GM12878 (cell line): ENCODE data around the gene CS.

Experiments
- CHD2 ChIP-seq: IDR thresholded peaks from 2 replicates; pipeline ENCODE4 v1.6.1; 2011; ENCODE audit warnings: low read depth, low read length, improper control_type of control experiment, borderline replicate concordance
- CTCF ChIP-seq, 3 experiments: IDR thresholded peaks in 2 of 3; conservative IDR thresholded peaks in 1 of 3; 2 replicates each; pipeline ENCODE4 v1.5.1; 2011; ENCODE audit warnings: low read depth in 3 of 3, low read length in 3 of 3, mild to moderate bottlenecking in 3 of 3, control low read depth in 2 of 3, moderate library complexity in 2 of 3, inconsistent platforms in 1 of 3, mixed read lengths in 1 of 3; ENCODE audit not compliant: control insufficient read depth in 2 of 3, insufficient read depth in 1 of 3; ENCODE audit errors: extremely low read depth in 1 of 3
- HDAC2 ChIP-seq: fragments of 200-600 bp; sonication (generic); IDR thresholded peaks from 2 replicates; pipeline ENCODE4 v1.6.1; 2017
- NFIC ChIP-seq: IDR thresholded peaks from 2 replicates; pipeline ENCODE4 v1.6.1; 2012; ENCODE audit warnings: low read depth, mild to moderate bottlenecking, inconsistent platforms, low read length, moderate library complexity
- PBX3 ChIP-seq: IDR thresholded peaks from 2 replicates; pipeline ENCODE4 v1.6.1; 2011; ENCODE audit warnings: mild to moderate bottlenecking, low read depth, low read length, moderate library complexity; ENCODE audit not compliant: insufficient replicate concordance
- POLR2A ChIP-seq: IDR thresholded peaks from 2 replicates; pipeline ENCODE4 v1.6.1; 2011; ENCODE audit warnings: low read depth, mild to moderate bottlenecking, low read length
- RAD21 ChIP-seq: IDR thresholded peaks from 2 replicates; pipeline ENCODE4 v1.6.1; 2011; ENCODE audit warnings: mild to moderate bottlenecking, low read depth, low read length, moderate library complexity; ENCODE audit not compliant: insufficient read depth
- SMC3 ChIP-seq: IDR thresholded peaks from 2 replicates; pipeline ENCODE4 v1.6.1; 2011; ENCODE audit warnings: low read length, improper control_type of control experiment, borderline replicate concordance
- SRF ChIP-seq, 2 experiments: IDR thresholded peaks; 2 replicates each; pipeline ENCODE4 v1.6.1; 2011; ENCODE audit warnings: low read depth in 2 of 2, low read length in 2 of 2, mild to moderate bottlenecking in 1 of 2, moderate library complexity in 1 of 2
- WRNIP1 ChIP-seq: IDR thresholded peaks from 2 replicates; pipeline ENCODE4 v1.6.1; 2011; ENCODE audit warnings: low read depth, low read length, improper control_type of control experiment, borderline replicate concordance
- YY1 ChIP-seq: IDR thresholded peaks from 2 replicates; pipeline ENCODE4 v1.6.1; 2011; ENCODE audit warnings: low read depth, mild to moderate bottlenecking, low read length
- TF ChIP-seq, protein P1 (sequence below): IDR thresholded peaks from 2 replicates; pipeline ENCODE4 v1.6.1; 2011; ENCODE audit warnings: low read depth, low read length, improper control_type of control experiment, borderline replicate concordance
- TF ChIP-seq, protein P2 (sequence below): fragments of 450-650 bp; formaldehyde crosslinking; IDR thresholded peaks from 2 replicates; pipeline ENCODE4 v1.4.0; 2020; ENCODE audit warnings: mild to moderate bottlenecking, moderate library complexity
- TF ChIP-seq, protein P3 (sequence below): fragments of 450-650 bp; IDR thresholded peaks from 2 replicates; pipeline ENCODE4 v1.6.1; 2018; ENCODE audit warnings: borderline replicate concordance, mild to moderate bottlenecking; ENCODE audit not compliant: partially characterized antibody

DNA sequence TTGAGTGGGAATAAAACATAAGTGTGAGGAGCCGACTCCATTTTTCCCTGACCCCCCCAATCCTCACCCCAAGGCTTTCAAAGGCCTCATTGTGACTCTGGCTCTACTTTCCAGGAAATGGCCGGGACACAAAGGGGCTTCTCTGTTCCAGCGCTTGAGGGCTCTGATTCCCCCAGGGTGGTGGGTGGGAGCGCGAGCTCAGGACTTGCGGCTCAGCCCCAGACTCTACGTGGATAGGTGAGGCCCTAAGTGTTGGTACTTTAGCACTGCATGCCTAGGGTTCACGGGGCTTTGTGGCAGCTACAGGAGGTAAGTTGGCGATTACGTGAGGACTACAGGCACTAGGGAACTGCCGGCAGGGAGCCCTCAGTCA, 15.1 kb upstream of the CS start:
- TF ChIP-seq, protein P1, sequence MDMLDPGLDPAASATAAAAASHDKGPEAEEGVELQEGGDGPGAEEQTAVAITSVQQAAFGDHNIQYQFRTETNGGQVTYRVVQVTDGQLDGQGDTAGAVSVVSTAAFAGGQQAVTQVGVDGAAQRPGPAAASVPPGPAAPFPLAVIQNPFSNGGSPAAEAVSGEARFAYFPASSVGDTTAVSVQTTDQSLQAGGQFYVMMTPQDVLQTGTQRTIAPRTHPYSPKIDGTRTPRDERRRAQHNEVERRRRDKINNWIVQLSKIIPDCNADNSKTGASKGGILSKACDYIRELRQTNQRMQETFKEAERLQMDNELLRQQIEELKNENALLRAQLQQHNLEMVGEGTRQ, result no peak
- TF ChIP-seq YY1, result no peak; the same call in 1 of the 2 replicates
- TF ChIP-seq RAD21, result no peak
- TF ChIP-seq CTCF (IDR thresholded peaks at IDR 0.05 in 2 of 3, conservative IDR thresholded peaks at IDR 0.05 in 1 of 3; ENCODE audit: control insufficient read depth in 2 of 3, extremely low read depth in 1 of 3, insufficient read depth in 1 of 3, low read depth in 3 of 3, low read length in 3 of 3), result no peak
- TF ChIP-seq SRF (IDR thresholded peaks at IDR 0.05; ENCODE audit: low read depth in 2 of 2, low read length in 2 of 2), result no peak
- TF ChIP-seq SMC3, result no peak
- TF ChIP-seq HDAC2, result no peak
- TF ChIP-seq PBX3, result no peak
- TF ChIP-seq, protein P2, sequence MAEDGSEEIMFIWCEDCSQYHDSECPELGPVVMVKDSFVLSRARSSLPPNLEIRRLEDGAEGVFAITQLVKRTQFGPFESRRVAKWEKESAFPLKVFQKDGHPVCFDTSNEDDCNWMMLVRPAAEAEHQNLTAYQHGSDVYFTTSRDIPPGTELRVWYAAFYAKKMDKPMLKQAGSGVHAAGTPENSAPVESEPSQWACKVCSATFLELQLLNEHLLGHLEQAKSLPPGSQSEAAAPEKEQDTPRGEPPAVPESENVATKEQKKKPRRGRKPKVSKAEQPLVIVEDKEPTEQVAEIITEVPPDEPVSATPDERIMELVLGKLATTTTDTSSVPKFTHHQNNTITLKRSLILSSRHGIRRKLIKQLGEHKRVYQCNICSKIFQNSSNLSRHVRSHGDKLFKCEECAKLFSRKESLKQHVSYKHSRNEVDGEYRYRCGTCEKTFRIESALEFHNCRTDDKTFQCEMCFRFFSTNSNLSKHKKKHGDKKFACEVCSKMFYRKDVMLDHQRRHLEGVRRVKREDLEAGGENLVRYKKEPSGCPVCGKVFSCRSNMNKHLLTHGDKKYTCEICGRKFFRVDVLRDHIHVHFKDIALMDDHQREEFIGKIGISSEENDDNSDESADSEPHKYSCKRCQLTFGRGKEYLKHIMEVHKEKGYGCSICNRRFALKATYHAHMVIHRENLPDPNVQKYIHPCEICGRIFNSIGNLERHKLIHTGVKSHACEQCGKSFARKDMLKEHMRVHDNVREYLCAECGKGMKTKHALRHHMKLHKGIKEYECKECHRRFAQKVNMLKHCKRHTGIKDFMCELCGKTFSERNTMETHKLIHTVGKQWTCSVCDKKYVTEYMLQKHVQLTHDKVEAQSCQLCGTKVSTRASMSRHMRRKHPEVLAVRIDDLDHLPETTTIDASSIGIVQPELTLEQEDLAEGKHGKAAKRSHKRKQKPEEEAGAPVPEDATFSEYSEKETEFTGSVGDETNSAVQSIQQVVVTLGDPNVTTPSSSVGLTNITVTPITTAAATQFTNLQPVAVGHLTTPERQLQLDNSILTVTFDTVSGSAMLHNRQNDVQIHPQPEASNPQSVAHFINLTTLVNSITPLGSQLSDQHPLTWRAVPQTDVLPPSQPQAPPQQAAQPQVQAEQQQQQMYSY (CRISPR knock-in tag), result no peak
- no peak for TF ChIP-seq POLR2A
- TF ChIP-seq NFIC, result no peak
- no peak for TF ChIP-seq CHD2
- TF ChIP-seq, protein P3, sequence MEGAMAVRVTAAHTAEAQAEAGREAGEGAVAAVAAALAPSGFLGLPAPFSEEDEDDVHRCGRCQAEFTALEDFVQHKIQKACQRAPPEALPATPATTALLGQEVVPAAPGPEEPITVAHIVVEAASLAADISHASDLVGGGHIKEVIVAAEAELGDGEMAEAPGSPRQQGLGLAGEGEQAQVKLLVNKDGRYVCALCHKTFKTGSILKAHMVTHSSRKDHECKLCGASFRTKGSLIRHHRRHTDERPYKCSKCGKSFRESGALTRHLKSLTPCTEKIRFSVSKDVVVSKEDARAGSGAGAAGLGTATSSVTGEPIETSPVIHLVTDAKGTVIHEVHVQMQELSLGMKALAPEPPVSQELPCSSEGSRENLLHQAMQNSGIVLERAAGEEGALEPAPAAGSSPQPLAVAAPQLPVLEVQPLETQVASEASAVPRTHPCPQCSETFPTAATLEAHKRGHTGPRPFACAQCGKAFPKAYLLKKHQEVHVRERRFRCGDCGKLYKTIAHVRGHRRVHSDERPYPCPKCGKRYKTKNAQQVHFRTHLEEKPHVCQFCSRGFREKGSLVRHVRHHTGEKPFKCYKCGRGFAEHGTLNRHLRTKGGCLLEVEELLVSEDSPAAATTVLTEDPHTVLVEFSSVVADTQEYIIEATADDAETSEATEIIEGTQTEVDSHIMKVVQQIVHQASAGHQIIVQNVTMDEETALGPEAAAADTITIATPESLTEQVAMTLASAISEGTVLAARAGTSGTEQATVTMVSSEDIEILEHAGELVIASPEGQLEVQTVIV, result no peak
- no peak for TF ChIP-seq WRNIP1
